Measurements from ENCODE around the gene ANAPC15. TPM values are rescaled to one million over a fixed set of nuclear protein-coding genes. Genes with fewer than 3 reads are reported as not detected.

The ANAPC15 gene
- total and polyA plus RNA-seq, 9 of the 15 experiments (the other 6 are each of a cell fraction or from before 2014, with no cell fraction given): 53.0 to 254 (median 75.7) TPM

- TF ChIP-seq ZNF512 (tag; IDR thresholded peaks at IDR 0.05) (no peak), THAP12 (CRISPR knock-in tag; IDR thresholded peaks at IDR 0.05) (no peak)
Observed at GRCh38 chr11:72075756-72076155, 36.7 kb downstream of the ANAPC15 start (continued).

GRCh38 chr11:72075109-72075508, 37.4 kb downstream of the ANAPC15 start:
- no TSS peak for BruUV-seq (replicated peaks)
- POLR2A ChIA-PET: interaction anchor here (0.7 to 1.3 kb wide), 8 partner anchors 9 to 740 kb away, joined by 3 to 5 read pairs (median 3); no protein-coding TSS in a partner anchor
- peaks cover 26% of the 10 kb centered on the region; the same call in 2 of the 3 replicates for H3K36me3 ChIP-seq (ENCODE audit: control insufficient read depth, insufficient read depth, low read length)
- no peak overlapping the region for H3K4me3 ChIP-seq
- peaks cover 94% of the 10 kb centered on the region for H3K79me2 ChIP-seq (ENCODE audit: control insufficient read depth, insufficient read depth, low read length)
- FAIRE-seq: no peak
- no peak overlapping the region; a peak in 1 of 4 replicates for H3K9ac ChIP-seq (ENCODE audit: insufficient read depth in 1 of 2, low read depth in 2 of 2, low read length in 2 of 2)
- CTCF ChIA-PET (ENCODE audit: low intra/inter-chr PET ratio): interaction anchor here (0.6 kb wide), 1 partner anchor 17 kb away, joined by 3 read pairs; no protein-coding TSS in a partner anchor
- peak in 2 of 4 experiments; percentile 24 to 55 for DNase-seq (ENCODE audit: extremely low read depth in 1 of 4, low spot score in 3 of 4)
- H3K9me3 ChIP-seq (replicated peaks; ENCODE audit: control insufficient read depth, insufficient read depth, low read depth, low read length): no peaks in the 10 kb centered on the region
- no peaks in the 10 kb centered on the region for H3K27me3 ChIP-seq (ENCODE audit: control insufficient read depth in 2 of 2, insufficient read depth in 2 of 2, low read length in 2 of 2)
- ATAC-seq: peak; percentile 42
- in situ Hi-C loops (cut with MboI) (no loop called here), intact Hi-C loops (cut with micrococcal nuclease) (no loop called here)
- H3K27ac ChIP-seq (ENCODE audit: extremely low read depth, low read depth, low read length): peak overlapping the region; percentile 49; the same call in 1 of the 3 replicates
- H3K4me1 ChIP-seq (replicated peaks in 1 of 2; ENCODE audit: control insufficient read depth in 2 of 2, insufficient read depth in 2 of 2, low read length in 2 of 2): peaks cover 8 to 20% of the 10 kb centered on the region in 2 experiments; a peak in 4 of 5 replicates
- no peak overlapping the region for H2AFZ ChIP-seq (ENCODE audit: low read depth, low read length)
- WGBS (ENCODE audit: insufficient coverage, low coverage, missing lambda C conversion rate): 94% methylated on average over 1 of the region's 1 CpG
- no peak overlapping the region for H3K4me2 ChIP-seq (ENCODE audit: insufficient read depth, low read length)
- H4K20me1 ChIP-seq (replicated peaks; ENCODE audit: control insufficient read depth, insufficient read depth, low read length): peaks cover 6% of the 10 kb centered on the region; the same call in 1 of the 2 replicates
- H3K9me1 ChIP-seq (ENCODE audit: control insufficient read depth, insufficient read depth, low read length): peaks cover 4% of the 10 kb centered on the region
- TF ChIP-seq ELF2 (CRISPR knock-in tag; IDR thresholded peaks at IDR 0.05): 0 out of 2 replicates have a peak, but pooled peaks have one; percentile 32
- 0 out of 2 replicates have a peak, but pooled peaks have one; percentile 29 for TF ChIP-seq FOXJ2 (tag; IDR thresholded peaks at IDR 0.05)
- 0 out of 2 replicates have a peak, but pooled peaks have one; percentile 22 for TF ChIP-seq GABPA (tag; conservative IDR thresholded peaks at IDR 0.05; ENCODE audit: low read depth)
- no peak for TF ChIP-seq ZSCAN29 (IDR thresholded peaks at IDR 0.05)
- TF ChIP-seq RBM39 (optimal IDR thresholded peaks at IDR 0.05; ENCODE audit: low read depth, low read length): no peak
- TF ChIP-seq CBX3 (IDR thresholded peaks at IDR 0.05; ENCODE audit: borderline replicate concordance in 1 of 2, low read length in 2 of 2): 0 out of 3 replicates have a peak, but pooled peaks of 1 of the 2 experiments have one; percentile 23
- no peak for TF ChIP-seq SRSF7 (optimal IDR thresholded peaks at IDR 0.05; ENCODE audit: low read depth, low read length)
- no peak for TF ChIP-seq RBFOX2 (IDR thresholded peaks at IDR 0.05; ENCODE audit: low read depth, low read length)
- TF ChIP-seq CTCF (IDR thresholded peaks at IDR 0.05 in 2 of 3, conservative IDR thresholded peaks at IDR 0.05 in 1 of 3; ENCODE audit: insufficient read depth in 2 of 3, low read depth in 1 of 3, low read length in 3 of 3): peak; percentile 39 to 61 (median 52); a peak in 4 of 6 replicates
- peak; percentile 11; a peak in 1 of 4 replicates for TF ChIP-seq RAD21 (CRISPR knock-in tag; conservative IDR thresholded peaks at IDR 0.05 in 1 of 2, IDR thresholded peaks at IDR 0.05 in 1 of 2)
- no peak for TF ChIP-seq BRCA1 (IDR thresholded peaks at IDR 0.05)
- TF ChIP-seq BRCA1 (CRISPR knock-in tag; IDR thresholded peaks at IDR 0.05): no peak
- TF ChIP-seq ZNF766 (CRISPR knock-in tag; conservative IDR thresholded peaks at IDR 0.05): peak; percentile 58; the same call in 1 of the 2 replicates
